Uterus (tissue), 4 donors: ENCODE data around the gene FLVCR2. TPM values are rescaled to one million over a fixed set of nuclear protein-coding genes. Genes with fewer than 3 reads are reported as not detected.
A peak's percentile ranks its signal among the peaks of the same experiment; 100 is the strongest.

Source experiments
- DNase-seq, 2 donors: peaks; one replicate each; pipeline ENCODE4 v3.0.0-alpha.2; 2019 to 2020
- H3K27ac ChIP-seq, 2 donors: fragments of 200-600 bp; sonication (generic); 1 replicate in 1 of 2; 2 replicates in 1 of 2; pipeline ENCODE4 v1.5.1; 2016 to 2018
- H3K27me3 ChIP-seq, 2 donors: fragments of 200-600 bp; sonication (generic); one replicate each; pipeline ENCODE4 v1.5.1; 2018 to 2019; ENCODE audit warnings: control low read depth in 1 of 2
- H3K36me3 ChIP-seq, 2 donors: fragments of 200-600 bp; sonication (generic); one replicate each; pipeline ENCODE4 v1.5.1; 2019; ENCODE audit warnings: control low read depth in 1 of 2
- H3K4me1 ChIP-seq, 2 donors: fragments of 200-600 bp; sonication (generic); one replicate each; pipeline ENCODE4 v1.5.1; 2018 to 2019; ENCODE audit warnings: control low read depth in 1 of 2
- H3K4me3 ChIP-seq, 2 donors: fragments of 200-600 bp; sonication (generic); 1 replicate in 1 of 2; 2 replicates in 1 of 2; pipeline ENCODE4 v1.5.1; 2018 to 2019; ENCODE audit warnings: mild to moderate bottlenecking in 1 of 2
- H3K9me3 ChIP-seq, 2 donors: fragments of 200-600 bp; sonication (generic); one replicate each; pipeline ENCODE4 v1.5.1; 2019; ENCODE audit warnings: control low read depth in 1 of 2
- CTCF ChIP-seq, 4 experiments: fragments of 200-600 bp in 2 of 4; fragments of 450-650 bp in 2 of 4; sonication (generic) in 2 of 4; IDR thresholded peaks; one replicate each; pipeline ENCODE4 v1.5.1; 2016 to 2019; ENCODE audit warnings: antibody characterized with exemption in 4 of 4, mild to moderate bottlenecking in 2 of 4, moderate library complexity in 1 of 4
- POLR2A ChIP-seq, 2 donors: fragments of 450-650 bp; IDR thresholded peaks; one replicate each; pipeline ENCODE4 v1.6.1; 2016; ENCODE audit warnings: antibody characterized with exemption in 2 of 2, mild to moderate bottlenecking in 1 of 2, moderate library complexity in 1 of 2
- intact Hi-C: fragments of 100-400 bp; cut with DNase I; formaldehyde crosslinking; loops from one replicate; pipeline ENCODE4 v1.15.1; 2023; ENCODE audit warnings: low total_unique reads
- total RNA-seq, 4 donors: library from RNA; depleted of rRNA in 3 of 4; stranded (reverse); fragments of >200 nt in 3 of 4; gene quantifications; one replicate each; pipeline versions ENCODE4 v1.1.0 to v1.2.4, GENCODE V29; 2014 to 2023
- donor health status: DM: yes; HTN: yes; CAD: no.

FLVCR2 gene
- total RNA-seq: 10 to 100 TPM in 1 of 4 donors, 1 to 10 TPM in 3; 2.3 to 15.0 (median 3.3) TPM

- H3K27ac ChIP-seq: peak within 1 kb of the TSS; percentile 81
- no peaks in the 10 kb centered on the region for H3K27me3 ChIP-seq
- no peaks in the 10 kb centered on the region for H3K9me3 ChIP-seq
- intact Hi-C loops: loop anchor here (5.0 kb wide), 1 partner anchor 74 kb away; no protein-coding TSS in a partner anchor
- peak; percentile 30 to 33 for TF ChIP-seq POLR2A (IDR thresholded peaks at IDR 0.05)
- no peak for TF ChIP-seq CTCF (IDR thresholded peaks at IDR 0.05)
- H3K4me1 ChIP-seq: peaks cover 0 to 10% of the 10 kb centered on the region in 2 donors
- DNase-seq: peak; percentile 80 to 82
- H3K36me3 ChIP-seq: no peaks in the 10 kb centered on the region
- peak within 1 kb of the TSS; percentile 51 to 57 for H3K4me3 ChIP-seq
These were observed at the start of gene FLVCR2 for GRCh38 chr14:75578102-75578785. Gene FLVCR2 (plus strand): TSS chr14:75578620. CDS start chr14:75578973, 353 bp downstream.

- no peaks in the 10 kb centered on the region for H3K27me3 ChIP-seq
- no peaks in the 10 kb centered on the region for H3K9me3 ChIP-seq
- intact Hi-C loops: no loop called here
- H3K4me3 ChIP-seq: no peak overlapping the region
- DNase-seq: no peak
- no peaks in the 10 kb centered on the region for H3K36me3 ChIP-seq
- no peak for TF ChIP-seq POLR2A (IDR thresholded peaks at IDR 0.05)
- no peak for TF ChIP-seq CTCF (IDR thresholded peaks at IDR 0.05)
- H3K27ac ChIP-seq: no peak overlapping the region
- peaks cover 0 to 3% of the 10 kb centered on the region in 2 donors for H3K4me1 ChIP-seq
These were observed 47.2 kb upstream of the FLVCR2 start for GRCh38 chr14:75531256-75531655.

- Histone ChIP-seq H3K27me3 (no peaks in the 10 kb centered on the region), H3K9me3 (no peaks in the 10 kb centered on the region), H3K36me3 (no peaks in the 10 kb centered on the region), H3K27ac (no peak overlapping the region), H3K4me3 (no peak overlapping the region), H3K4me1 (peaks cover 0 to 4% of the 10 kb centered on the region in 2 donors)
- TF ChIP-seq CTCF (IDR thresholded peaks at IDR 0.05) (no peak), POLR2A (IDR thresholded peaks at IDR 0.05) (no peak)
- intact Hi-C loops: no loop called here
- no peak for DNase-seq
These were observed 46.6 kb upstream of the FLVCR2 start for GRCh38 chr14:75531660-75532317.

GRCh38 chr14:75533791-75534555 is 44.4 kb upstream of the FLVCR2 start:
- Histone ChIP-seq H3K4me1 (peaks cover 0 to 4% of the 10 kb centered on the region in 2 donors), H3K36me3 (no peaks in the 10 kb centered on the region), H3K27ac (peak overlapping the region; percentile 54 to 80), H3K27me3 (no peaks in the 10 kb centered on the region), H3K4me3 (no peak overlapping the region), H3K9me3 (no peaks in the 10 kb centered on the region)
- DNase-seq: no peak
- TF ChIP-seq CTCF (IDR thresholded peaks at IDR 0.05) (no peak), POLR2A (IDR thresholded peaks at IDR 0.05) (no peak)
- intact Hi-C loops: no loop called here
